Ovary (tissue), 3 donors: ENCODE data around the gene PLEKHH3.

Source experiments
- CTCF ChIP-seq, 3 donors: fragments of 450-650 bp in 2 of 3; fragments of 200-600 bp in 1 of 3; IDR thresholded peaks; one replicate each; pipeline versions ENCODE4 v1.5.1 to v1.8.0; 2016 to 2022; ENCODE audit warnings: antibody characterized with exemption in 3 of 3, mild to moderate bottlenecking in 1 of 3
- EP300 ChIP-seq: sonication (generic); formaldehyde crosslinking; IDR thresholded peaks from one replicate; pipeline ENCODE4 v1.6.1; 2017; ENCODE audit warnings: antibody characterized with exemption
- donor health status: DM: no; HTN: no; CAD: no.

DNA sequence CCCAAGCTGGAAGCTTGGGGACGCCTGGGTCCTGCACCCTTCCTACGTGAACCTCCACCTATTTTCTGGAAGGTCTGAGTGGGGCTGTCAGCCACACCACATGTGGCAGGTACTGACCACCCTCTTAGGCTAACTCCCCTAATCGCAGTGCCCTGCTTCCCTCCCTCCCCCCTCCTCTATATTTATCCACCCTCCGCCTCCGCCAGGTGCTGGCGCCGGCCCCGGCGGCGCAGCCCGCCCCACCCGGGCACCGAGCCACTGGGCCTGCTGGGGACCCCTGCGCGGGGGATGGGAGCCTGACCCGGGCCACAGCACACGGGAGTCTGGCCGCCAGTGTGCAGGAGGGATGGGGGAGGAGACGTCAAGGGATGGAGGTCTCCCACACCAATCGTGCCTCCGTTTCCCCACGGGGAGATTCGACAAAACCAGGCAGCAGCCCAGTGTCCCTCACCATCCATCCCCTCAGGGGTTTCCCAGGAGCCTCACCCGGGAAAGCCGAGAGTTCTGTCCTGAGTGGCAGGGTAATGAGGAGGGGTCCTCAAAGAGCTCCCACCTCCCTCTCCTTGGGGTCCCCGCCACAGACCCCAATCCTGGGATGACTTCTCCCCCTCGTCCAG is 1.3 kb downstream of the PLEKHH3 start:
- no peak for TF ChIP-seq CTCF (IDR thresholded peaks at IDR 0.05)
- no peak for TF ChIP-seq EP300
